NCI-H345 (cell line): ENCODE data around the gene STEAP1.
A peak's percentile ranks its signal among the peaks of the same experiment; 100 is the strongest.
"Not testable (repeated sequence)": the region's sequence is repeated elsewhere in the genome, so short reads cannot be mapped to it uniquely, and the experiment has no call there.

Experiments used
- DNase-seq: peaks from one replicate; lab custom pipeline; 2025; lab: John Stamatoyannopoulos, UW

Gene STEAP1

DNA sequence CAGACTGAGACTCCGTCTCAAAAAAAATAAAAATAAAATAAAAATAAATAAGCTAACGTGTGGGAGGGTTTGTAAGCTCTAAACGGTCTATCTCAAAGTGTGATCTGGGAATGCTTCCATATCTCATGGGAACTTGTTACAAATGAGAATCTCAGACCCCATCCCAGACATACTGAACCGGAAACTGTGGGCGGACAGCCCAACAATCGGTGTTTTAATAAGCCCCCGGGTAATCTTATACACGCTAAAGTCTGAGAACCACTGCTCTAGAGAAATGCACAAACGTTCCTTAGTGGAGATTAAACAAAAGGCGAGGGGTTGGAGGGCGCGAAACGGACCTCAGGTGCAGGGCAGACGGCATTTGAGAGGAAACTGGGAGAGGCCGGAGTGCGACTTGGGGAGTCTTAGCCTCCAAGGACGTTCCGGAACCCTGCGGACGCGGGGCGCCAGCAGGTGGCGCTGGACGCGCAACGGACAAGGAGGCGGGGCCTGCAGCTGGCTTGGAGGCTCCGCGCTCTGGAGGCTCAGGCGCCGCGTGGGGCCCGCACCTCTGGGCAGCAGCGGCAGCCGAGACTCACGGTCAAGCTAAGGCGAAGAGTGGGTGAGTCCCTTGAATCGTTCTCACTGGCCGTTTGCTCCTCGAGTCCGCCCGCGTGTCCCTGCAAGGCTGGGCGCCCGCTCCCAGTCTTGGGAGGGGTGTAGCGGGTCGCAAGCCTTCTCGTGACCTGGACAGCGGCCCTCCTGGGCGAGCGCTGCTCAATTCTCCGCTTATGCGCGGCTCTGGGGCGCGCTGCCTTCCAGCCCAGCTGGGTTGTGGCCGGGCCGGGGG lies at the start of gene STEAP1:
STEAP1 (plus strand) TSS at position 527 of the 829 bp plus-strand sequence. CDS start 5,320 bp downstream, outside the sequence.
- DNase-seq, result peak; percentile 80

- DNase-seq, result not testable (repeated sequence)
Measured at GRCh38 chr7:90114972-90115371, 39.3 kb upstream of the STEAP1 start.

- DNase-seq, result not testable (repeated sequence)
Measured at GRCh38 chr7:90118551-90119177, 35.6 kb upstream of the STEAP1 start.

- DNase-seq, result peak; percentile 4
Measured at GRCh38 chr7:90119178-90119971, 34.9 kb upstream of the STEAP1 start.

- not testable (repeated sequence) for DNase-seq
Measured at GRCh38 chr7:90120205-90120604, 34.1 kb upstream of the STEAP1 start.

DNA sequence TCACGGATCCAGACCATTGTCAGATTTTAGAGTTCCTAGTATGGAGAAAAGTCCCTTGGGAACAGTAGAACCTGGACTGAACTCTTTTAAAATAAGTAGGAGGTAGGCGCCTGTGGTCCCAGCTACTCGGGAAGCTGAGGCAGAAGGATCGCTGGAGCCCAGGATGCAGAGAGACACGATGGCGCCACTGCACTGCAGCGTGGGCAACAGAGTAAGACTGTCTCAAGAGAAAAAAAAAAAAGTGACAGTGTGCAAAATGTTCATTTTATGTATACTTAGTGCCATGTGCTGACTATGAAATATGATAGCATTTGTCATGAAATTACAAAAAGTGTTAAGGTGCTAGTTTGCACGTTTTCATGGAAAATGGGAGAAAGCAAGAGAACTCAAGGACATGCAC lies 22.5 kb upstream of the STEAP1 start:
- DNase-seq, result not testable (repeated sequence)

GRCh38 chr7:90147079-90147960 lies 6.9 kb upstream of the STEAP1 start:
- not testable (repeated sequence) for DNase-seq

- not testable (repeated sequence) for DNase-seq
Measured at GRCh38 chr7:90149428-90149827, 4.8 kb upstream of the STEAP1 start.

DNA sequence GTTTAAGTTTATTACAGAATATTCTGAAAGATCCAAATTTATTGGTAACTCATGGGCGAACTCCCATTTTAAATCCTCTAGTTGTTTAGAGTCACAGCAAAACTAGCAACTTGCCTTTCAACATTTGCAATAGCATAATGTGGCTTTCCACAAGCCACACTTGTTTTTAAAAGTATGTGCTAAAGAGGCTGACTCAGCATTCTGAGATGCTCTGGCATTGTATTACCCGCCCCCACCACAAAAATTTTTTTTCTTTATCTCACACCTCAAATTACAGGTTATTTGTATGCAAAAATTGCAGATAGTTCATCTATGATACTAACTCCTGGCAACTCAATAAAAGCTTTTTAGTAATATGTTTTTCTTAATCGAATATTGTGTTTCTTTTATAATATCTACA lies 2.4 kb upstream of the STEAP1 start:
- DNase-seq, result not testable (repeated sequence)

- DNase-seq, result peak; percentile 41
Measured at GRCh38 chr7:90152642-90153253, 1.5 kb upstream of the STEAP1 start.

- DNase-seq, result no peak
Measured at GRCh38 chr7:90155206-90155605, 937 bp downstream of the STEAP1 start.

DNA sequence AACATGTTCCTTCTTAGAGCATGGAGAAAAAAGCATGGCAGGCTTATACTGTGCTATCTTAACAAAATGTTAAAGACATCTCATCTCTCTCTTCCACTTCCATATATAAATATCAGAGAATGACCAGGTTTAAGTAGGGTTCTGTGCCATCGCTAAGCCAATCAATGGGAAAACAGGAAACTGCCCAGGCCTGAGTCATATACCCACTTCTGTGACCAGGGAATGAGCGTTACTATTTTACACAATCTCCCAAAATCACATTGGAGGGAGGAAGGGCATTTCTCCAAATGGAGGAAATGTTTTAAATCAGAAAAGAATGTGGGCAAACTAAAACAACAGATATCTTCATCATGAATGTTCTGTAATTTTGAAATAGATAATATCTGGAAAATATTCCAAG lies 3.1 kb downstream of the STEAP1 start:
- not testable (repeated sequence) for DNase-seq

DNA sequence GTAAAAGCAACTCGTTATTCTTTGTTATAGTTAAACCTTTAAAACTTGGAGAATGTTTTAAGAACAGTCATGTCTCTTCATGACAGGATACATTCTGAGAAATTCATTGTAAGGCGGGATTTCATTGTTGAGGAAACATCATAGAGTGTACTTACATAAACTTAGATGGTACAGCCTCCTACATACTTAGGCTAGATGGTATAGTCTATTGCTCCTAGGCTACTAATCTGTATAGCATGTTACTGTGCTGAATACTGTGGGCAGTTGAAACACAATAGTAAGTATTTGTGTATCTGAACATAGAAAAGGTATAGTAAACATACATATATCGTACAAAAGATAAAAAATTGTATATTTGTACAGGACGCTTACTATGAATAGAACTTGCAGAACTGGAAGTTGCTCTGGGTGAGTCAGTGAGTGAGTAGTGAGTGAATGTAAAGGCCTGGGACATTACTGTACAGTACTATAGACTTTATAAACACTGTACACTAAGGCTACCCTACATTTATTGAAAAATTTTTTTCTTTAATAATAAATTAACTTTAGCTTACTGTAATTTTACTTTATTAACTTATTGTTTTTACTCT lies 3.6 kb downstream of the STEAP1 start:
- DNase-seq, result not testable (repeated sequence)

- DNase-seq, result no peak
Measured at GRCh38 chr7:90163534-90163933, 9.3 kb downstream of the STEAP1 start.

DNA sequence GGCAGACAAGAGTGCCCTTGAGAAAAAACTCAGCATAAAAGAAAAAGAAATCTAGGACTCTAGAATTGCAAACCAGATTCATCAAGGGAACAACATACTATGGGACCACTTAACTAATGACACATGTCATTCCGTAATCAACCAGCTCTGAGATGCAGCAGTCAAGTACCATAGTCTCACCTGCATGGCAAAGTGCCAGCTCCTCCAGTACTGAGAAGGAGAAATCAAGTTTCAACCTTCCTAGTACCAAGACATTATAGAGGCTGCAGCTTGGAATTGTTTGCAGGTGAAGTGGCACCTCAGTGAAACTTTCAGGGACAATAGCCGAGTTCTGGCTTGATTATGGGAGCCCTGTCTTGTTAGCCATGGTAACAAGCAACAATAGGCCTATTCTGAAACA lies 11.5 kb downstream of the STEAP1 start:
- DNase-seq, result no peak

DNA sequence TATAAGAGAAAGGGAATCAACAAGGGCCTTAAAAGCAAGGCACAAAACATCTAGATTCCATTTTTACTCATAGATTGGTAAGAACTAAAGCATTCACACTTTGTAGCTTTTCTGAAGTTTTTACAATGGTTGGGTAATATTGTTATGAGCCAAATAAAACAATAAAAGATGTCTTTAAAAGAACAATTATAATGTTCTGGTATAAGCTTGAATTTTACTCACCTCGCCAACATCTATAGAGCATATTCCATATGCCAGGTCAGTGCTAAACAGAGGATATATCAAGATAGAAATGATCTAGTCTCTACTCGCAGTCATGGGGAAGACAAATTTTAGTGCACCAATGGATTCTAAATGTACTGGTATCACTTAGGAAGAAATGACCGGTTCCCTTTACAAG lies 11.9 kb downstream of the STEAP1 start:
- DNase-seq, result no peak

DNA sequence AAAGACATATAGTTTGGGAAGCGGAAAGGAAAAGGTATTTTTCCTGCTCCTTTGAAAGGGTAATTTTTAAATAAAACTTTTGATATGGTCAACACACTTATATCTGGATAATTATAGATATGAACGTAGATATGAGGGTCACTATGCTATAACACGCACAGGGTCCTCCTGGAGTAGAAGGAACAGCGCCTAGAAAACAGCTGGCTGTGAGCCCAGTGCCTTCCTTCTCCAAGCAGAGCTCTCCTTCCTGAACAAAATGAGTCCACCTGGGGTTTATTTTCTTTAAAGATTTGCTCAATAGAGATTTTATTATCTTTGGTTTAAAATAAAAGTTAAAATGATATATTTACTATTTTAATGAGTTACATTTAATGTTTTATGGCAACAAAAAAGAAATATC lies 13.1 kb downstream of the STEAP1 start:
- no peak for DNase-seq

- no peak for DNase-seq
Measured at GRCh38 chr7:90169891-90170290, 15.6 kb downstream of the STEAP1 start.

- no peak for DNase-seq
Measured at GRCh38 chr7:90172121-90172520, 17.9 kb downstream of the STEAP1 start.

DNA sequence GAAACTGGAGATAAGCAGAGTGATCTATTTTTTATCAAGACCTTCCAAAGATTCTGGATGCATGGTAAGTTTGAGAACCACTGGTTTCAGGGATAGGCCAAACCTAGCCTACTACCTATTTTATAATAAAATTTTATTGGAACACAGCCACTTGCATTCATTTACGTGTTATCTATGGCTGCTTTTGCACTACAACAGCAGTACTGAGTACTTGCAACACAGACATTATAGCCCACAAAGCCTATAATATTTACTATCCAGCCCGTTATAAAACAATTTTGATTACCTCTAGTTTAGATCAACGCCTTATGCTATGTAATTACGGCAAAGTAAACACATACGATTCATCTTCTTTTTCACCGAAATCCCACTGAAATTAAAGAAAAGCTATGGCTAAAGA lies 18.4 kb downstream of the STEAP1 start:
- DNase-seq, result no peak
